Coronary artery (tissue), 2 donors: Measurements from ENCODE around the gene TNS1.
A peak's percentile ranks its signal among the peaks of the same experiment; 100 is the strongest.

Experiments
- DNase-seq: peaks from one replicate; pipeline ENCODE4 v3.0.0-alpha.2; 2017; ENCODE audit warnings: low spot score
- H3K27ac ChIP-seq, 2 donors: fragments of 200-600 bp; sonication (generic); one replicate each; pipeline ENCODE4 v1.5.1; 2016 to 2019
- H3K4me3 ChIP-seq: fragments of 200-600 bp; sonication (generic); 2 replicates; pipeline ENCODE4 v1.5.1; 2016; ENCODE audit warnings: mild to moderate bottlenecking, moderate library complexity
- TF ChIP-seq, protein P1 (sequence below): fragments of 200-600 bp; sonication (generic); IDR thresholded peaks from one replicate; pipeline ENCODE4 v1.5.1; 2019; ENCODE audit warnings: antibody characterized with exemption

TNS1 gene

DNA sequence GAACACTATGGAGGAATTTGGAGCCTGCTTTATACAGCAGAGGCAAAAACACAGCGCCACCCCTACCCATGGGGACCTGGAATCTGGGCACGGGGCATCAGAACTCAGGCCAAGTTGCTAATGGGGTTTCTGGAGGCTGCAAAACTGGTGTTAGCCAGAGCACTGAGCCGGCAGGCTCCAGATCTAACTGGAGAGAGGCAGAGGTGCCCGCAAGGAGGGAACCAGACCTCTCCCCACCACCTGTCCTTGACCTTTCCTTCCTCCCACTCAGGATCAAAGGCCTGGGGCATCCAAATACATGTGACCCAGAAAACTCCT, 126.6 kb downstream of the TNS1 start:
- no peak overlapping the region for H3K4me3 ChIP-seq
- peak overlapping the region in 1 of 2 donors; percentile 40 for H3K27ac ChIP-seq
- no peak for DNase-seq
- TF ChIP-seq, protein P1, sequence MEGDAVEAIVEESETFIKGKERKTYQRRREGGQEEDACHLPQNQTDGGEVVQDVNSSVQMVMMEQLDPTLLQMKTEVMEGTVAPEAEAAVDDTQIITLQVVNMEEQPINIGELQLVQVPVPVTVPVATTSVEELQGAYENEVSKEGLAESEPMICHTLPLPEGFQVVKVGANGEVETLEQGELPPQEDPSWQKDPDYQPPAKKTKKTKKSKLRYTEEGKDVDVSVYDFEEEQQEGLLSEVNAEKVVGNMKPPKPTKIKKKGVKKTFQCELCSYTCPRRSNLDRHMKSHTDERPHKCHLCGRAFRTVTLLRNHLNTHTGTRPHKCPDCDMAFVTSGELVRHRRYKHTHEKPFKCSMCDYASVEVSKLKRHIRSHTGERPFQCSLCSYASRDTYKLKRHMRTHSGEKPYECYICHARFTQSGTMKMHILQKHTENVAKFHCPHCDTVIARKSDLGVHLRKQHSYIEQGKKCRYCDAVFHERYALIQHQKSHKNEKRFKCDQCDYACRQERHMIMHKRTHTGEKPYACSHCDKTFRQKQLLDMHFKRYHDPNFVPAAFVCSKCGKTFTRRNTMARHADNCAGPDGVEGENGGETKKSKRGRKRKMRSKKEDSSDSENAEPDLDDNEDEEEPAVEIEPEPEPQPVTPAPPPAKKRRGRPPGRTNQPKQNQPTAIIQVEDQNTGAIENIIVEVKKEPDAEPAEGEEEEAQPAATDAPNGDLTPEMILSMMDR, result no peak

DNA sequence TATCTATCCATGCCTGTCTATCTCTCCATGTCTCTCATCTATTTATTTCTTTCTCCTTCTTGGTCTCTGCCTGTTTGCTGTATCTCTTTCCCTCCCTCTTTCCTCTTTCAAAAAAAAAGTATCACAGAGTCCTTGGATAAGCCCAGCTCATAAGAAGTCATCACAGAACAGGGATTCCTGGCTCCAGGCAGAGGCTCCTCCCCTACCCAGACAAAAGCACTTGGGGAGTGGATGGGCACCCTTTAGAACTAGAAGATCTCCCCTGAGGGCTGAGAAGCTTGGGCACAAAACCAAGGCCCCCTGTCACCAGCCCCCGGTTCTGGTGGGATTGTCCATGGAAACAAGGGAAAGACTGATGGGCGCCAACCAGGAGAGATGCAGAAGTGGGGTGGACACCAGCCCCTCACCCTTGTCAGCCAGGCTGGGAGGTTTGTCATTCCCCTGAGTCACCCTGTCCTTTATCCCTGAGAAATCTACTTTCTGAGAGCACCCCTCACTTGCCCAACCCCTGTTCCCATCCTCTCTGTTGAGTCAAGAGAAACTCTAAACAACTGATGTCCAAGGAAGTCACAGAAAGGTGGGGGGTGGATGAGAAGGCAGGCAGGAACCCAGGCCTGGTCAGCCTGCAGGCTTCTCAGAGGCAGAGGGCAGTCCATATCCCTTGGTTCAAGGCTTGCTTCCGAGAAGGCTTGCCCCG, 127.1 kb downstream of the TNS1 start:
- no peak overlapping the region for H3K4me3 ChIP-seq
- TF ChIP-seq, protein P1, result no peak
- DNase-seq, result no peak
- peak overlapping the region in 1 of 2 donors; percentile 40 for H3K27ac ChIP-seq

DNA sequence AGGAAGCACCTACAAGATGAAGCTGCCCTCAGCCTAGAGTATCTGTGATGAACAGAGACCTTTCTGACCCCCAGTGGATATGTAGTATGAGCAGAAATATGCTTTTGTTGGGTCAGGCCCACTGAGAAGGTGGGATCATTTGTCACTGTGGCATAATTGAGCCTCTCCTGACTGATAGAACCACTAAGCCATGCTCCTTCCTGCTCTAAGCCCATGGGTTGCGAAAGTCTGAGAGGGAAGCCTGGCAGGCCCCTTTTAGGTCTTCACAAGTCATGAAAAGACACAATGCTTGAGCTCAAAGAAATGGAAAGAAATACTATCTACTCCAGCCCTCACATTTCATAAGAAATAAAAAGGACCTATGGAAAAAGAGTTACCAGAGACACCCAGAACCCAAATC, 127.7 kb downstream of the TNS1 start:
- TF ChIP-seq, protein P1, result no peak
- H3K27ac ChIP-seq, result peak overlapping the region in 1 of 2 donors; percentile 42
- H3K4me3 ChIP-seq, result no peak overlapping the region
- no peak for DNase-seq

DNA sequence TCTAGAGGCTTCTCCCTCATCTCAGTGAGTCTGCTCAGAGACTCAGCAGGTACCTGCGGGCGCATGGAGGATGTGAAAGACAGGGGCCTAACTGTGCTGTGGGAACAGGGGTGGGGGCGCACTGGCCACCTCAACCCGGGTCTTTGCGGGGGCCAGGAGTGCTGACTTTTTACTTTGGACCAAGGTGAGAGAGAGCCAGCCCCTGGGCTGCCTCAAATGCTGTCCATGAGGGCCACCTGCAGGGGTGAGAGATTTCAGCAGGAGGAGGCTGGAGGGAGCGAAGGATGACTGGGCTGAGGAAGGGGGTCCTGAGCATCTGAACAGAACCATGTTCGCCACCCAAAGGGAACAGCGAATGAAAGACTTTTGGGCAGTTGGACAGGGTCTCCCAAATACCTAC, 129.4 kb downstream of the TNS1 start:
- no peak for DNase-seq
- Histone ChIP-seq H3K4me3 (no peak overlapping the region), H3K27ac (peak overlapping the region in 1 of 2 donors; percentile 3)
- TF ChIP-seq, protein P1, result no peak

DNA sequence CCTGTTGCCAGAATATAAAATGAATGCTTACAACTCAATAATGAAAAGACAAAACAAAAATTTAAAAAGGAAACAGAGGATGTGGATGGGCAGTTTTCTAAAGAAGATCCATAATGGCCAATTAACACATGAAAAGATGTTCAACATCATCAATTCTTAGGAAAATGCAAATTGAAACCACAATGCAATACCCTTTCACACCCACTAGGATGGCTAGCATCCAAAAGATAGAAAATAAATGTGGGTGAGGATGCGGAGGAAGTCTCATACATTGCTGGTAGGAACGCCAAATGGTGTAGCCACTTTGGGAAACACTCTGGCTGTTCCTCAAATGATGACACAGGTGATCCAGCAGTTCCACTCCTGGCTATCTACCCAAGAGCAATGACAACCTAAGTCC, 130.5 kb downstream of the TNS1 start:
- no peak for DNase-seq
- H3K4me3 ChIP-seq, result no peak overlapping the region
- TF ChIP-seq, protein P1, result no peak
- no peak overlapping the region for H3K27ac ChIP-seq

DNA sequence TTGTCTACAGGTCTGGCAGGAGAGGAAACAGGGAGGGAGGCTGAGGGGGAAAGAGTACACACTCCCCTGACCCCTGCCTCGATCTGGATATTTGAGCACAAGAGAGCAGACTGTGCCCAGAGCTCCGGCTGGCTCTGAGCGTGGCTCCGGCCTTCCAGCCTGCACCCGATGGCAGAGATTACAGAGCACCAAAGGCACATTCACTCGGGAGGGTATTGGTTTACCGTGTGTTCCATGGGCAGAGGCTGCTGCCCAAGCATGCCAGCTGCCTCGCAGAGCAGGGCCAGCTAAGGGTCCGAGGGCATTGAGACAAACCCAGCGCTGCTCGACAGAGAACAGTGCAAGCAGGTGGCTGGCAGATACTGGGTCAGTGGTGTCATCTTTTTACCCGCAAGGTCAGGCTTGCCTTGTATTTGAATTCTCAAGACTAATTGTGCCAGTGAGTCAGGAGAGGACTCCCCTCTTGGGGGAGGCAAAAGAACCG, 132.2 kb downstream of the TNS1 start:
- Histone ChIP-seq H3K27ac (peak overlapping the region in 1 of 2 donors; percentile 74), H3K4me3 (no peak overlapping the region)
- no peak for DNase-seq
- TF ChIP-seq, protein P1, result no peak

DNA sequence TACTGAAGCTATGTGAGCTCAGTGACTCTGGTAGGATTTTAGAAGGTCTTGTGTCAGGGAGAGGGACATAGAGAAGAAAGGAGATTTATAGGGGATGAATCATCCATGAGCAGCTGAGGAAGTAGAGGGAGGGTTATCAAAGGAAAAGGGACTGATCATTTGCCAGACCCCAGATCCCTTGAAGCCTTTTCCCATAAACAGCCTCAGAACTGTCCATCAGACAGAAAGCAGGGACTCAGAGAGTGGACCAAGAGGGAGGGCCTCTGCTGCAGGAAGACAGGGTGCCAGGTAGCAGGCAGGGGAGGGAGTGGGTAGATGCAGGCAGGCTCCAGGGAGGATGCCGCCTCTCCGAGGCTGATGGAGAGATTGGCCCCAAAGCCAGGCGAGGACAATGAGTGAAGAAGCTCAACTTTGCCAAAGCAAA, 133.9 kb downstream of the TNS1 start:
- no peak overlapping the region for H3K4me3 ChIP-seq
- TF ChIP-seq, protein P1, result no peak
- H3K27ac ChIP-seq, result peak overlapping the region in 1 of 2 donors; percentile 74
- DNase-seq, result no peak
